ENCODE data around the gene ATP2B1.

ATP2B1 gene

GRCh38 chr12:89574736-89575208 is 133.9 kb downstream of the ATP2B1 start:
- DNase-seq = no peak

GRCh38 chr12:89573051-89573810 is 135.4 kb downstream of the ATP2B1 start:
- DNase-seq = no peak

GRCh38 chr12:89571491-89572195 is 137.0 kb downstream of the ATP2B1 start:
- DNase-seq = no peak

- DNase-seq = no peak
These were observed 140.2 kb downstream of the ATP2B1 start for GRCh38 chr12:89568484-89568883.

GRCh38 chr12:89567691-89568239 is 140.9 kb downstream of the ATP2B1 start:
- no peak for DNase-seq

GRCh38 chr12:89566615-89567014 is 142.0 kb downstream of the ATP2B1 start:
- no peak for DNase-seq

GRCh38 chr12:89565002-89565401 is 143.6 kb downstream of the ATP2B1 start:
- no peak for DNase-seq

GRCh38 chr12:89559753-89560152 is 148.9 kb downstream of the ATP2B1 start:
- DNase-seq = no peak

GRCh38 chr12:89556976-89557375 is 151.7 kb downstream of the ATP2B1 start:
- DNase-seq = no peak

- no peak for DNase-seq
These were observed 156.3 kb downstream of the ATP2B1 start for GRCh38 chr12:89552376-89552775.

GRCh38 chr12:89551747-89552146 is 156.9 kb downstream of the ATP2B1 start:
- no peak for DNase-seq

- DNase-seq = no peak
These were observed 161.5 kb downstream of the ATP2B1 start for GRCh38 chr12:89547101-89547500.

GRCh38 chr12:89546151-89546550 is 162.5 kb downstream of the ATP2B1 start:
- no peak for DNase-seq

- peak; percentile 97 for DNase-seq
These were observed 163.9 kb downstream of the ATP2B1 start for GRCh38 chr12:89544681-89545184.

- peak; percentile 38 for DNase-seq
These were observed 164.6 kb downstream of the ATP2B1 start for GRCh38 chr12:89544022-89544421.

- peak; percentile 22 for DNase-seq
These were observed 165.6 kb downstream of the ATP2B1 start for GRCh38 chr12:89542912-89543592.

- DNase-seq = no peak
These were observed 166.4 kb downstream of the ATP2B1 start for GRCh38 chr12:89542236-89542635.

GRCh38 chr12:89540586-89540985 is 168.1 kb downstream of the ATP2B1 start:
- DNase-seq = no peak

GRCh38 chr12:89539426-89540223 is 169.0 kb downstream of the ATP2B1 start:
- DNase-seq = no peak

GRCh38 chr12:89538897-89539296 is 169.7 kb downstream of the ATP2B1 start:
- no peak for DNase-seq

All from NCI-H524 treated with DMSO at 0.1 percent for 48 hours (cell line).